Cardiac septum (tissue), 1 donor: ENCODE results near the gene ROR2. TPM values are rescaled to one million over a fixed set of nuclear protein-coding genes. Genes with fewer than 3 reads are reported as not detected.
"Not testable (repeated sequence)": the region's sequence is repeated elsewhere in the genome, so short reads cannot be mapped to it uniquely, and the experiment has no call there.

Experiments used
- DNase-seq: peaks from one replicate; pipeline ENCODE4 v3.0.0-alpha.2; 2020; ENCODE audit warnings: low spot score
- intact Hi-C: fragments of 100-400 bp; cut with DNase I; formaldehyde crosslinking; loops from one replicate; pipeline ENCODE4 v1.14.0; 2022
- total RNA-seq: library from RNA; stranded (reverse); fragmentation: NEBNext Ultra II Directional; extraction: Animal tissue kit (Norgen Biotek cat#: 25700); gene quantifications from one replicate; pipeline ENCODE4 v1.2.1, GENCODE V29; 2021
- donor health status: DM: no; HTN: no; CAD: no.

The ROR2 gene
- total RNA-seq, 1 donor from 2014 or later = 0.65 TPM

- DNase-seq, intact Hi-C loops: not testable (repeated sequence)
These were observed 156.7 kb downstream of the ROR2 start for GRCh38 chr9:91793371-91793770.

- no peak for DNase-seq
- intact Hi-C loops = no loop called here
These were observed 159.1 kb downstream of the ROR2 start for GRCh38 chr9:91790917-91791316.

GRCh38 chr9:91789941-91790340 lies 160.1 kb downstream of the ROR2 start:
- intact Hi-C loops = no loop called here
- no peak for DNase-seq

GRCh38 chr9:91787931-91788330 lies 162.1 kb downstream of the ROR2 start:
- DNase-seq = no peak
- intact Hi-C loops = no loop called here

- intact Hi-C loops = no loop called here
- no peak for DNase-seq
These were observed 163.7 kb downstream of the ROR2 start for GRCh38 chr9:91786132-91786896.

GRCh38 chr9:91785447-91785842 lies 164.6 kb downstream of the ROR2 start:
- intact Hi-C loops = no loop called here

GRCh38 chr9:91784673-91785446 lies 165.2 kb downstream of the ROR2 start:
- DNase-seq = no peak

More at GRCh38 chr9:91785447-91785842, 164.6 kb downstream of the ROR2 start:
- no peak for DNase-seq

GRCh38 chr9:91783876-91784672 lies 166.0 kb downstream of the ROR2 start:
- no peak for DNase-seq
- intact Hi-C loops = no loop called here

More at GRCh38 chr9:91784673-91785446, 165.2 kb downstream of the ROR2 start:
- intact Hi-C loops = no loop called here

GRCh38 chr9:91783411-91783810 lies 166.6 kb downstream of the ROR2 start:
- DNase-seq = no peak
- intact Hi-C loops = no loop called here

GRCh38 chr9:91782708-91783214 lies 167.3 kb downstream of the ROR2 start:
- intact Hi-C loops = no loop called here
- DNase-seq = no peak

GRCh38 chr9:91781906-91782305 lies 168.1 kb downstream of the ROR2 start:
- intact Hi-C loops = no loop called here
- no peak for DNase-seq

GRCh38 chr9:91781116-91781515 lies 168.9 kb downstream of the ROR2 start:
- no peak for DNase-seq
- intact Hi-C loops = no loop called here

- intact Hi-C loops = loop anchor here (5.0 kb wide), 1 partner anchor 174 kb away; the partner anchor contains the start of gene ROR2
These were observed 172.0 kb downstream of the ROR2 start for GRCh38 chr9:91778031-91778430.

GRCh38 chr9:91777292-91777830 lies 172.7 kb downstream of the ROR2 start:
- no peak for DNase-seq
- intact Hi-C loops = loop anchor here (5.0 kb wide), 1 partner anchor 175 kb away; the partner anchor contains the start of gene ROR2

More at GRCh38 chr9:91778031-91778430, 172.0 kb downstream of the ROR2 start:
- DNase-seq = no peak

- no peak for DNase-seq
- intact Hi-C loops = loop anchor here (5.0 kb wide), 1 partner anchor 176 kb away; the partner anchor contains the start of gene ROR2
These were observed 173.4 kb downstream of the ROR2 start for GRCh38 chr9:91776409-91777291.

- intact Hi-C loops = loop anchor here (5.0 kb wide), 1 partner anchor 177 kb away; the partner anchor contains the start of gene ROR2
- no peak for DNase-seq
These were observed 174.4 kb downstream of the ROR2 start for GRCh38 chr9:91775708-91776028.

GRCh38 chr9:91775011-91775707 lies 174.9 kb downstream of the ROR2 start:
- no peak for DNase-seq
- intact Hi-C loops = loop anchor here (5.0 kb wide), 1 partner anchor 177 kb away; the partner anchor contains the start of gene ROR2

GRCh38 chr9:91773156-91773555 lies 176.9 kb downstream of the ROR2 start:
- intact Hi-C loops = no loop called here
- DNase-seq = no peak
